ENCODE measurements around the gene PLCH1. TPM values are rescaled to one million over a fixed set of nuclear protein-coding genes. Genes with fewer than 3 reads are reported as not detected.

Gene PLCH1
- total and polyA plus RNA-seq, 10 of the 15 experiments (the other 5 are each of a cell fraction or from before 2014, with no cell fraction given): 0.03 to 0.22 (median 0.04) TPM; not detected in 5

- Histone ChIP-seq H2AFZ (ENCODE audit: control insufficient read depth, low read depth, low read length) (no peak overlapping the region), H3K79me2 (ENCODE audit: control insufficient read depth, insufficient read depth, low read length) (no peaks in the 10 kb centered on the region), H3K9me3 (replicated peaks; ENCODE audit: control insufficient read depth, insufficient read depth, low read length) (no peaks in the 10 kb centered on the region), H3K36me3 (ENCODE audit: control insufficient read depth in 2 of 2, insufficient read depth in 2 of 2, low read length in 1 of 2) (no peaks in the 10 kb centered on the region), H3K4me2 (ENCODE audit: control insufficient read depth, insufficient read depth) (no peak overlapping the region), H3K4me1 (ENCODE audit: control insufficient read depth, insufficient read depth, low read length) (peaks cover 7% of the 10 kb centered on the region), H4K20me1 (ENCODE audit: control insufficient read depth, insufficient read depth) (no peaks in the 10 kb centered on the region), H3K4me3 (no peak overlapping the region), H3K27me3 (replicated peaks in 1 of 2; ENCODE audit: control insufficient read depth in 2 of 2, insufficient read depth in 2 of 2, low read length in 1 of 2) (peaks cover 0 to 2% of the 10 kb centered on the region in 2 experiments; a peak in 1 of 4 replicates), H3K27ac (ENCODE audit: control insufficient read depth, insufficient read depth) (no peak overlapping the region), H3K9ac (ENCODE audit: control insufficient read depth, insufficient read depth, low read length) (no peak overlapping the region)
- SMC1A ChIA-PET (ENCODE audit: uncharacterized antibody, unreplicated experiment): interaction anchor here (0.6 kb wide), 1 partner anchor 30 kb away, joined by 3 read pairs; no protein-coding TSS in a partner anchor
- DNase-seq (ENCODE audit: low read depth, low spot score) (no peak), ATAC-seq (no peak), FAIRE-seq (no peak)
- in situ Hi-C loops (cut with MboI): no loop called here
- CTCF ChIA-PET: no interaction called here
- intact Hi-C loops (cut with micrococcal nuclease; ENCODE audit: unreplicated experiment): no loop called here
- BruUV-seq (replicated peaks): no TSS peak
- RAD21 ChIA-PET (ENCODE audit: unreplicated experiment): no interaction called here
- POLR2A ChIA-PET: no interaction called here
- 27% methylated on average over 5 of the region's 5 CpGs for WGBS (ENCODE audit: insufficient coverage, insufficient replicate concordance, low lambda C conversion rate, missing lambda C conversion rate)
- TF ChIP-seq SUPT20H (IDR thresholded peaks at IDR 0.05; ENCODE audit: borderline replicate concordance, control insufficient read depth, low read depth, low read length): no peak
- no peak for TF ChIP-seq ZBTB4 (CRISPR knock-in tag; IDR thresholded peaks at IDR 0.05)
- no peak for TF ChIP-seq KLF5 (IDR thresholded peaks at IDR 0.05; ENCODE audit: partially characterized antibody)
- TF ChIP-seq SMAD5 (IDR thresholded peaks at IDR 0.05; ENCODE audit: low read depth): no peak
- no peak for TF ChIP-seq TBL1XR1 (IDR thresholded peaks at IDR 0.05; ENCODE audit: low read depth, low read length)
- TF ChIP-seq ATF7 (IDR thresholded peaks at IDR 0.05; ENCODE audit: low read depth): no peak
- no peak for TF ChIP-seq CEBPZ (IDR thresholded peaks at IDR 0.05; ENCODE audit: low read depth, low read length)
- no peak for TF ChIP-seq SRF (IDR thresholded peaks at IDR 0.05; ENCODE audit: low read depth in 2 of 2, low read length in 2 of 2)
- TF ChIP-seq KDM1A (IDR thresholded peaks at IDR 0.05; ENCODE audit: borderline replicate concordance): no peak
- no peak for TF ChIP-seq PAX8 (IDR thresholded peaks at IDR 0.05)
- no peak for TF ChIP-seq ATF2 (IDR thresholded peaks at IDR 0.05; ENCODE audit: low read length)
- no peak for TF ChIP-seq KAT2A (conservative IDR thresholded peaks at IDR 0.05; ENCODE audit: control insufficient read depth, low read depth, low read length)
- TF ChIP-seq CHD1 (IDR thresholded peaks at IDR 0.05; ENCODE audit: low read depth, low read length): no peak
Observed at GRCh38 chr3:155497930-155498647, 246.8 kb downstream of the PLCH1 start.
